ENCODE results near the gene ACTL8. TPM values are rescaled to one million over a fixed set of nuclear protein-coding genes. Genes with fewer than 3 reads are reported as not detected.

The ACTL8 gene
- total RNA-seq, 1 donor from 2014 or later: not detected

DNA sequence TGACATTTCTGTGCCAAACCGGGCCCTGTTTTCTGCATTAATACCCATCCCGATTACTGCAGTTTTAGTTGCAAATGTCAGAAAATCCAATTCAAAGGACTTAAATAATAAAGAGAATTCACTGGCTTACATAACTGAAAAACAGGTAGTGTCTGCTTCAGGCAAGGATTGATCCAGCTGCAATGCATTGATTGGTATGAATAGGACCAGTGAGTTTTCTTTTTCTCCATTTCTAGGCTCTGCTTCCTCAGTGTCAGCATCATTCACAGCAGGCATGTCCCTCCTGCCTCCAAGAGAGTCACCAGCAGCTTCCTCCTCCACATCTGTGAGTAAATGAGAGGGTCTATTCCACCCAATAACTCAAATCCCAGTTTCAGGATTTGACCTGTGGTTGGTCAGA, 33.7 kb upstream of the ACTL8 start:
- Mint-ChIP-seq H3K9me3 (no peaks in the 10 kb centered on the region), H3K27ac (no peak overlapping the region), H3K36me3 (no peaks in the 10 kb centered on the region), H3K4me3 (no peak overlapping the region), H3K4me1 (peaks cover 11% of the 10 kb centered on the region), H3K27me3 (ENCODE audit: insufficient read depth, low read depth) (peaks cover 12% of the 10 kb centered on the region)
- Histone ChIP-seq H3K79me2 (ENCODE audit: low read depth) (no peaks in the 10 kb centered on the region), H3K4me1 (no peaks in the 10 kb centered on the region), H3K27me3 (no peaks in the 10 kb centered on the region), H4K20me1 (ENCODE audit: low read depth) (no peaks in the 10 kb centered on the region), H3K36me3 (no peaks in the 10 kb centered on the region), H3K4me3 (no peak overlapping the region), H3K9ac (no peak overlapping the region), H3F3A (ENCODE audit: low read depth) (no peaks in the 10 kb centered on the region), H2AFZ (replicated peaks) (no peak overlapping the region), H3K9me3 (ENCODE audit: low read depth) (no peaks in the 10 kb centered on the region), H3K4me2 (no peak overlapping the region), H3K27ac (no peak overlapping the region)
- TF ChIP-seq CTCF (IDR thresholded peaks at IDR 0.05) (no peak), EZH2phosphoT487 (IDR thresholded peaks at IDR 0.05) (no peak), EZH2 (IDR thresholded peaks at IDR 0.05) (no peak)
- no peak for DNase-seq (ENCODE audit: low spot score)

GRCh38 chr1:17723684-17724083, 31.4 kb upstream of the ACTL8 start:
- DNase-seq (ENCODE audit: low spot score): no peak

DNA sequence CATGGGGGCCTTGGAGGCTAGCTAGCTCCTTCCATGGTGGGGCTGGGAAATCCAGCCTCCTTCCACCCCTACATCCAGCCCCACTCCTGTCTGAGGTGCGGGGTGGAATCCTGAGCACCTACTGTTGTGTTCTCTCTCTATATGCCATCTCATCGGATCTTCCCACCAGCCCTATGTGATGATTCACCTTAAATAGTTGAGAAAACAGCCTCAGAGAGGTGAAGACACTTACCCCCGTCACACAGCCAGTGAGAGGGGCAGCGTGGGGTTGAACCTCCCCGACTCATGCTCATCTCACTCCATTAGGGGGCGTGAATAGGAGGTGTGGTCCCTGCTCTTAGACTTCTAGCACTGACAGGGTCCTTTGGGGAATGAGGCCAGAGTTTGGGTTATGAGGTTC, 31.0 kb upstream of the ACTL8 start:
- no peak overlapping the region for H3K27ac ChIP-seq
- Mint-ChIP-seq H3K4me3 (no peak overlapping the region), H3K27me3 (ENCODE audit: insufficient read depth, low read depth) (peaks cover 7% of the 10 kb centered on the region), H3K36me3 (no peaks in the 10 kb centered on the region), H3K27ac (no peak overlapping the region), H3K9me3 (peaks cover 7% of the 10 kb centered on the region), H3K4me1 (peaks cover 4% of the 10 kb centered on the region)
- no peaks in the 10 kb centered on the region for H3K9me3 ChIP-seq (ENCODE audit: low read depth)
- H3K9ac ChIP-seq: no peak overlapping the region
- H3F3A ChIP-seq (ENCODE audit: low read depth): no peaks in the 10 kb centered on the region
- H3K79me2 ChIP-seq (ENCODE audit: low read depth): no peaks in the 10 kb centered on the region
- no peaks in the 10 kb centered on the region for H3K27me3 ChIP-seq
- H3K36me3 ChIP-seq: no peaks in the 10 kb centered on the region
- H4K20me1 ChIP-seq (ENCODE audit: low read depth): no peaks in the 10 kb centered on the region
- no peak overlapping the region for H3K4me2 ChIP-seq
- H3K4me3 ChIP-seq: no peak overlapping the region
- no peaks in the 10 kb centered on the region for H3K4me1 ChIP-seq
- no peak for TF ChIP-seq EZH2 (IDR thresholded peaks at IDR 0.05)
- TF ChIP-seq CTCF (IDR thresholded peaks at IDR 0.05): no peak
- TF ChIP-seq EZH2phosphoT487 (IDR thresholded peaks at IDR 0.05): no peak
- no peak for DNase-seq (ENCODE audit: low spot score)
- no peak overlapping the region for H2AFZ ChIP-seq (replicated peaks)

More at GRCh38 chr1:17723684-17724083, 31.4 kb upstream of the ACTL8 start:
- H4K20me1 ChIP-seq (ENCODE audit: low read depth): no peaks in the 10 kb centered on the region
- no peaks in the 10 kb centered on the region for H3F3A ChIP-seq (ENCODE audit: low read depth)
- no peak overlapping the region for H3K27ac ChIP-seq
- H3K9me3 ChIP-seq (ENCODE audit: low read depth): no peaks in the 10 kb centered on the region
- H3K36me3 ChIP-seq: no peaks in the 10 kb centered on the region
- H2AFZ ChIP-seq (replicated peaks): no peak overlapping the region
- no peak overlapping the region for H3K4me3 Mint-ChIP-seq
- peaks cover 7% of the 10 kb centered on the region for H3K27me3 Mint-ChIP-seq (ENCODE audit: insufficient read depth, low read depth)
- no peaks in the 10 kb centered on the region for H3K79me2 ChIP-seq (ENCODE audit: low read depth)
- H3K4me2 ChIP-seq: no peak overlapping the region
- no peaks in the 10 kb centered on the region for H3K27me3 ChIP-seq
- H3K4me3 ChIP-seq: no peak overlapping the region
- peaks cover 4% of the 10 kb centered on the region for H3K9me3 Mint-ChIP-seq
- no peaks in the 10 kb centered on the region for H3K4me1 ChIP-seq
- peaks cover 4% of the 10 kb centered on the region for H3K4me1 Mint-ChIP-seq
- H3K36me3 Mint-ChIP-seq: no peaks in the 10 kb centered on the region
- H3K27ac Mint-ChIP-seq: no peak overlapping the region
- no peak overlapping the region for H3K9ac ChIP-seq
- no peak for TF ChIP-seq EZH2phosphoT487 (IDR thresholded peaks at IDR 0.05)
- TF ChIP-seq CTCF (IDR thresholded peaks at IDR 0.05): no peak
- TF ChIP-seq EZH2 (IDR thresholded peaks at IDR 0.05): no peak

Data from neural progenitor cell (in vitro differentiated cells).